Hindlimb muscle (tissue), 1 donor: ENCODE results near the gene ZGPAT. TPM values are rescaled to one million over a fixed set of nuclear protein-coding genes. Genes with fewer than 3 reads are reported as not detected.

ENCODE experiments used
- DNase-seq: peaks from one replicate; pipeline ENCODE4 v3.0.0-alpha.2; 2013
- polyA plus RNA-seq: library from polyadenylated mRNA; unstranded; fragments of 120-200 nt; gene quantifications from one replicate; pipeline ENCODE4 v1.2.1, GENCODE V29; 2013; ENCODE audit not compliant: insufficient read length

Gene ZGPAT
- polyA plus RNA-seq, 1 donor = 17.1 TPM

DNA sequence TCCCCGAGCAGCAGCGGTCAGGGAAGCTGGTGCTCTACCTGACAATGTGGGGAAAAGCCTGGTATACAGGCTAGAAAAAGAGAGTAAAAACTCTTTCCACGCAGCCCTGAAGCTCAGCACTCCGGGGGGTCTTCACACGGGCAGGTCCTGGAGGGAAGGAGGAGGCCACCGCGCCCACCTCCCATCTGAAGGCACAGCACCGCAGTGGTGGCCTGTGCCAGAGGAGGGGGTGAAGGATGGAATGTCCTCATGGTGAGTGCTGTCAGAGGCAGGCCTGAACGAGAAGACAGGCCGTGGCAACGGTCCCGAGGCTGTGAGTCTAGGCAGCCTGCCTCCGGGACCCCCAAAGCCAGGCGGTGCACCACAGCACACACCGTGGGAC is 37.6 kb downstream of the ZGPAT start:
- DNase-seq = no peak

DNA sequence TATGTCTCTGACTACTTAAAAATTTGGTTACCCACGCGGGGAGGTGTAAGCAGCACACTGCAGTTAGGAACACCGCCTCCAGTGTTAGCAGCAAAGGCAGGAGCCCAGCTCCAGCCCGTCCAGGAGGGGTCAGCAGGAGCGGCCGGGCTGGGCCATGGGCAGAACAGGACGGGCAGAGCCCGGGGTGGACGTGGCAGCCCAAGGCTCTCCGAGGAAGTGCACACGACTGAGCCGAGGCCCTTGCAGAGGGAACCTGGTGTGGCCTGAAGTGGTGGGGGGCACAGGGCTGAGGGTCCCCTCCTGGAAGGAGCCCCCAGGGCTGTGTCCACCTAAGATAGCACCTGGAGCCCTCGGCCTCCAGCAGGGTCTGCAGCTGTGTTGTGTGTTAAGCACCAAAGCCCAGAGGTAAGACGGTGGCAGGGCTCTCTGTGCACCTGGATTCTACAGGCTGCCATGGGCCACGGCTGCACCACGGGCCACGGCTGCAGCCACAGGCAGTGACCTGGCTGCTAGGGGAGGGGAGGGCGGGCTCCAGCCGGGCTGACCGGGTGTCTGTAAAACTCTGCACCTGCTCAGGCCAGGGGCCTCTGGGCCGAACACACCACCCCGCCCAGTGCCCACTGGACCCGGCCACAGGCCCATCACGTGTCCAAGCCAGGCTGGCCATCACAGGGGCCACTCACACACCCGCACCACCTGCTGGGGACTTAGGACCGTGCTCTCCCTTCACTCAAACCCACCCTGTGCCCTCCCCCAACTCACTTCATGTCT is 38.3 kb downstream of the ZGPAT start:
- no peak for DNase-seq

DNA sequence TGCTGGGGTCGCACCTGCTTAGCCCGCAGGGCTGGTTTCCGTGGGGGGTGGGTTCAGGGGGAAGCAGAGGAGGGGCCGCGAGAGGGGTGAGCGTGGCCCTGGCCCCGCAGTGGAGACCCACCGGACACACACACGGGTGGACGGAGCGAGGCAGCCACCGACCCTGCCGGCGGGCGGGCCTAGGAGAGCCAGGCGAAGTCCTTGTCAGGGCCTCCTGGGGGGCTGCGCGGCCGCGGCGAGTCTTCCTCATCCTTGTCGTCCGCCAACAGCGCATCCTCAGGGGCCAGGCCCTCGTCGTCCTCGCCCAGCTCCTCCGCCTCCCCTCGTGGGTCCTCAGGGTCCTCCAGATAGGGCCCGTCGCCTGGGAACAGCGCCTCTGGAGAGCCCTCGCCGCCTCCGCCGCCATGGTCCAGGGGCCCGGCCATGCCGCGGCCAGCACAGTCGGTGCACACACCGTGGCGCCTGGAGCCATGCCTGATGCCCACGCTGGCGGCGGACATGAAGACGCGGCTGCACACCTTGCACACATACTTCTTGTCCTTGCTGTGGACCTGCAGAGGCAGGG is 39.0 kb downstream of the ZGPAT start:
- no peak for DNase-seq

DNA sequence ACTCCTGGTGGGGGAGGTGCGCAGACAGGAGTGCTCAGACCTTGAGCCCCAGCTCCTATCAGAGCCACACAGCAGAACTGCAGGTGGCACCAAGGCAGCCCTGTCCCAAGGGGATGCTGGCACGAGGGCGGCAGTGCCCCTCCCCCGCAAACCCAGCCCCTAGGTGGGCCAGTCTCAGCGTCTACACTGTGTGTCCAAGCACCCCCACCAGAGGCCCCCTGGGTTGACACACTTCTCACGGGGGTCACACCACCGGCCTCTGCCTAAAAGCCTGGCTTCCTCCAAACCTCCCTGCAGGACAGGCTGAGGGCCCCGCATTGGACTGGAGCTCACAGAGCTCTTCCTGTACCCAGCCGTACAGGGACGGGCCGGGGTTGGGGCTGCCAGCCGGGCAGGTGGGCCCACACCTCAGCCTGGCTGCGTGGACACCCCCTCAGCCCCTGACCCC is 39.8 kb downstream of the ZGPAT start:
- no peak for DNase-seq

DNA sequence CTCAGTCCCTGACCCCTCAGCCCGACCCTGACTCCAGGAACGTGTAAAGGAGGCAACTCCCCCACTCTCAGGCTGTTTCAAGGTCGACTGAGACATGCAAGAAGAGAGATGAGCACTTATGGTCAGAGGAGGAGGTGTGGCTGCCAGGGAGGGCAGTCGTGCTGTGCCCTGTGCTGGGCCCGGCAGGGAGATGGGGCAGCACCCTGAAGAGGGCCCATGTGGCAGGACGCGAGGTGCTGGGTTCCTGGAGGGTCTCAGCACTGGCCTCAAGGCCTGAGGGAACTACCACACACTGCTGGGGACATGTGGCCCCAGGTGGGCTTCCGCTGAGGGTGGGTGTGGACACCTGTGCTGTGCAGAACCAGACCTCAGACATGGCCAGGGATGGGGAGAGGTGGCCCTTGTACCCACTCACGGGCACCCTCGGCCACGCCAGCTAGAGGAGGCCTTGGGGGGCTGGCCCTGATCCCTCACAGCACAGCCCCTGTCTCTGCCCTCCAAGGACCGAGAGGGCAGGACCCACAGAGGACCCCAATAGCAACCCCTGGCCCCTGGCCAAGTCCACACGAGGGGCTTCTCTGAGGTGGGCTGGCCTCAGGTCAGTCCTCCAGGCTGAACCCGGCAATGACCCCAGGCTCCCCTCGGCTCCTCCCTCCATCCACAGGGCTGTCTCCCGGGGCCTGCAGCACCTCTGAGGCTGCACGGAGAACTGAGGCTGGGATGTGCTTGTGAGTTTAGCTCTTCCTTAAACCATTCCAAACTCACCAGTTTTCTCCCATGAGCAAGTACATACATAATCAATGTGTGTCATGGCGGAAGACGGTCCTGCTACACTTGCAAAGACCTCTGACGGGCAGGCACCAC is 40.5 kb downstream of the ZGPAT start:
- DNase-seq = no peak

DNA sequence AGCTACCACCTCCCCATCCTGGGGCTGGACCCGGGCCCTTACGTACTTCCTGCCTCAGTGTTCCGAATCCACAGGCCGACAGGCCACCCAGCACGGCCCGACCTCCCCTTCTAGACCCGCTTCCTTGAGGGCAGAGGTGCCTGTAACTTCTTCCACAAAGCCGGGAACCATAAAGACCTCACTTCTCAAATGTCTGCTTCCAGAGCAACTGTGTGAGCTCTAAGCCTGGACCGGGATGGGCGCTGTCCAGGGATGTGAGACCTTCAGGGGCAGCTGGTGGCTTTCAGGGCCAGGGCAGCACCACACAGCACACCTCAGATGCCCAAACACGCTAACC is 41.1 kb downstream of the ZGPAT start:
- DNase-seq = no peak

DNA sequence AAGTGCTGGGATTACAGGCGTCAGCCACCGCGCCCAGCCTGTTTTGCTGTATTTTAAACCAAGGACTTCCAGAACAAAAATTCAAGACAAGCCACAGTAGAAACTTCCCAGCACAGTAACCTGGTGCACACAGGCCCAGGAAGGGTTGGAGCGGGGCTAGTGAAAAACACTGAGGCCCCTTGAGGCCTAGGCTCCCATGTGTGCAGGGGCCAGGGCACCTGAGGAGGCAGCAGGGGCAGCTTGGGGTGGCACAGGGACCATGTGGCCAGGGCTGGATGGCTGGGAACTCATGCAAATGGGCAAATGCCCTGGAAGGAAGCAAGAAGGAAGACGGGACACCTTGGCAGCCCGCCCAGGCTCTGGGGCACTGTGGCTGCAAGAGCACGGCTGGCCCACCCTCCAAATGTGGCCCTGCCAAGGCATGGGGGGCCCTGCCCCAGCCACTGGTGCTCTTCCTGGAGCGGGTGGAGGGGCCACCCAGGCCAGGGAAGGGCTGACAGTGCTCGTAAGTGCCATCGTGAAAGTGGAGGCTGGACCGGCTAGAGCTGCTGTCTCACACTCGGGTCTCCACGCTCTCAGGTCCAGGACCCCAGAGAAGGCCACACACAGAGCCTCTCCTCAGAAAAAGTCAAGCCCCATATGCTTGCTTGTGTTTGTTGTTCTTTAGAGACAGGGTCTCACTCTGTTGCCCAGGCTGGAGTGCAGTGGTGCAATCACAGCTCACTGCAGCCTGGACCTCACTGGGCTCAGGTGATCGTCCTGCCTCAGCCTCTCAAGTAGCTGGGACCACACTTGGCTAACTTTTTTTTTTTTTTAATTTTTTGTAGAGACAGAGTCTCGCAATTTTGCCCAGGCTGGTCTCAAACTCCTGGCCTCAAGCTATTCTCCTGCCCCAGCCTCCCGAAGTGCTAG is 42.0 kb downstream of the ZGPAT start:
- DNase-seq = no peak

DNA sequence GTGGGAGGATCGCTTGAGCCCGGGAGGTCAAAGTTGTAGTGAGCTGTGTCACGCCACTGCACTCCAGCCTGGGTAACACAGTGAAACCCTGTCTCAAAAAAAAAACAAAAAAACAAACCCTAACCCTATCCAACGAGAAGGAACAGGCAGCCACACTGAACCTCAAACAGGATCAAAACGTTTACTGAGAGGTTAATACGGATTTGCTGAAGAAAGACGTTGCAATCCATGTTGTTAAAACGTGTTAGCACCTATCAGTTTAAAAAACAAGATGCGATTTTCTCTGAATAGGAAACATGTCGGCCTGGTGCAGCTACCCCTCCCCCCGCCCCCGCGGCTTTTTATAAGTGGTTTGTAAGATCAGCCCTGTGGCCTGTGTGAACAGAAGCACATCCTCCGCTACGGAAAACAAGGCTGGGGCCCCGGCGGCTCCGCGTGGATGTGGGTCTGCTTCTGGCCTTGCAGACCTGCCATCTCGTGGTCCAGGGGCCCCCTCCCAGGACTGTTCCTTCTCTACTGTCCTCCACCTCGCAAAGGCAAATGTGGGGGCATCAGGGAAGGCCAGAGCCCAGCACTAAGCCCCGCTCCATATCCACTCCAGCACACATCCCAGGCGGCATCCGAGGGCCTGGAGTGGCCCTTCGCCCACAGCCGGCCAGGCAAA is 43.1 kb downstream of the ZGPAT start:
- DNase-seq = no peak

DNA sequence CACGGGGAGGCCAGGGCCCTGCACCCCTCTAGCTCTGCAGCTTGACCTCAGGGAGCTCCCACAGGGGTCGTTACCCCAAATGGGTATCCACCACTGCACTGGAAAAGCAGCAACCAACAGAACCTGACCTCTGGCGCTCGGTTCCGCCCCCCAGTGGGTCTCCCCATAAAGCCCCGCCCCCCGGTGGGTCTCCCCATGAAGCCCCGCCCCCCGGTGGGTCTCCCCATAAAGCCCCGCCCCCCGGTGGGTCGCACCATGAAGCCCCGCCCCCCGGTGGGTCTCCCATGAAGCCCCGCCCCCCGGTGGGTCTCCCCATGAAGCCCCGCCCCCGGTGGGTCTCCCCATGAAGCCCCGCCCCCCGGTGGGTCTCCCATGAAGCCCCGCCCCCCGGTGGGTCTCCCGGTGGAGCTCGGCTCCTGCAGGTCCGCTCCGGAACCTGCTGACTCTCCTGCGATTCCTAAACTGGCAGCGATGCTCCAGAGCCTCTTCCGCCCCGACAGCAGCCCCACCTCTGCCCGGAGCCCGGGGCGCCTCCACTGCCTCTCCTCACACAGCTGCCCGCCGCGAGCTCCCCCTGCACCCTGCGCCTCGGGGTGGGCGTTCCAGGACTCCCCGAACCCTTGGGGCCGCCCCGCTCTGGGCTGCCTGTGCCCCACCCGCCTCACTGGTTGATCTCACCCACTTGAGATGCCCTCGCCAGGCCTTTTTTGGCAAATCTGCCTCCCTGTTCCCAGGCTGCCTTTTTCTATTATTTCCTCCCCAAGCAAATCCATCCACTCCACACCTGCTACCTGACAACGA is 43.8 kb downstream of the ZGPAT start:
- no peak for DNase-seq

DNA sequence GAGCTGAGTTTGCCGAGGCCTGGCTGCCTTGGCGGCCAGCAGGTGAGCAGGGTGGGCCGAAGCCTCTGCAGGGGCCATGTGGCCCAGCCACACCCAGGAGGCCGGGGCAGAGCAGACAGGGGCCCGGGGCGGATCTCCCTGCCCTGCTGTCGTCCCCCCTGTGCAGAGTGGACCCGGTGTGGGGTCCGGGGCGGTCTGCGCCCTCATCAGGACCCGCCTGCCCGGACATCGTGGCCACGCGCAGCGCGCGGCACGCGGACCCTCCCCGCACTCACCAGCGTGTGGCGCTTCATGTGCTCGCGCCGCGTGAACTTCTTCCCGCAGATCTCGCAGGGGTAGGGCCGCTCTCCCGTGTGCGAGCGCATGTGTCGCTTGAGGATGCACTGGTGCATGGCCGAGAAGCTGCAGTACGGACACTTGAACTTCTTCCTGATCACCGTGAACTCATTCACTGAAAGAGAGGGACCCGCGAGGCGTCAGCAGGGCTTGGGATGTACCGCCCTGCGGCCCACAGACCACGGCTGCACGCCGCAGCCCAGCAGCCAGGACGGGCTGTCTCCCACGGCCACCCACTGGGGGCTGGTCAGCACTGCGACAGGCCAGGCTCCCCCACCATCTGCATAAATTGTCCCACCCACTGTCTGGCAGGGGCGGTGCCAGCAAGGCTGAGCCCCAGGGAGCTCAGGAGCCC is 44.7 kb downstream of the ZGPAT start:
- DNase-seq = no peak

DNA sequence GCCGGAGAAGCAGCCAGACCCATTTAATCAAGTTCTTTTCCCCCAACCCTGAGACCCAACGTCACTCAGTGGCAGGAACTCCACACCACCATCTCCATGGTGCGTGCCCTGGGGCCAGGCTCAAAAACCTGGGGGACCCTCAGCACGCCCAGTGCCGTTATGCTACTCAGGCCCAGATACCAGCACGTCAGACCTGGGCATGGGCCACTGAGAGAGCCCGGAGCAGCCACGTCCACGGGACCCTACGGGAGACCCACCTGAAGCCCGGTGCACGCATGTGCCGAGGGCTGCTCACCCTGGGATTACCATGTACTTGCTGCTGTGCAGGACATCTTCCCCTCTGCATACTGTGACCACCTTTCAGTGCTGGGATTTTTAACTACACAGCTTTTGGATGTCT is 45.5 kb downstream of the ZGPAT start:
- DNase-seq = no peak

DNA sequence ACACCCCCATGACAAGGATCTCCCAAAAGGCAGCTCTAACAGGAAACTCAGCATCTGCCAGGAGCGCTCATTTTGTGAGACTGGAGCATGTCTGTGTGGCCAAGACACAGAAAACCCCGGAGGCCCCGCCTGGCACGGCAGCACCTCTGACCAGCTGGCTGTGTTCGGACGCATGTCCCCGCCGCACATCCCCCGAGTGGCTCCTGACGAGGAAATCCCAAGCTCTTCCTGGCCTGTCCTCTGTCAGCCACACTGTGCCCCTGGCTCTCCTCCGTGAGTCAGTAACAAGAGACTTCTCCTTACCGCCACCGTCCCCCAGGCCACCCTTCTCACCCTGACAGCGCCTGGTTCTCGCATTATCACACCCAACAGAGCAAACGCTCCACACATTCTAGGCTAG is 46.2 kb downstream of the ZGPAT start:
- DNase-seq = no peak

DNA sequence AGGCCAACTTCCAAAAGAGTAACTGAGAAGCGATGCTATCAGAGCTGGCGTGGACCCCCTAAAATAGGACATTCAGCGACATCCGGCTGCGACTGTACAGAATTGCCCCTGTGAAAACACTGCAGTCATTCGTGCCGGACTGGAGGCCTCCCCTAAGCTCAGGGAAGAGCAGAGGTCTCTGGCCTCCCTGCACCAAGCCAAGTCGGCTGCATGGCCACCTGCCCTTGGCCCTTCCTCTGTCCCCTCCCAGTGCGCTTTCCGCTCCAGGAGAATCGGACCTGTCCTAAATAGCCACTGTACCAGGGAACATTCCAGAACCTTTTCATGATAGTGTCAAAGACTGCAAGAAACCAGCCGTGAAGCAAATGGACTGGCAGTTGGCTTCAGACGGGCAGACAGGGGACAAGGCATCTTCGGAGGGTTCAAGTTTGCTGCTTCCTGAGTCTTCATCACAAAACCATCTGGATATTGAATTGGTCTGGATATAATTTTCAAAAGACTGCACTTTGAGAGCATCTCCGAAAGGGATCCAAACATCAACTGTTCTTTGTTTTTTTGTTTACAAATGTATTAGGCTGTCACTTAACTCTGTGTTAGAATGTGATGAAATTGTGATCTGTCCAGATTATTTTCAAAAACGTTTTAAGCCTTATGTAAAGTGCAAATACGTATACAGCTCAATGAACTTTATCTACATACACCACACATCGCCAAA is 48.3 kb downstream of the ZGPAT start:
- DNase-seq = no peak

DNA sequence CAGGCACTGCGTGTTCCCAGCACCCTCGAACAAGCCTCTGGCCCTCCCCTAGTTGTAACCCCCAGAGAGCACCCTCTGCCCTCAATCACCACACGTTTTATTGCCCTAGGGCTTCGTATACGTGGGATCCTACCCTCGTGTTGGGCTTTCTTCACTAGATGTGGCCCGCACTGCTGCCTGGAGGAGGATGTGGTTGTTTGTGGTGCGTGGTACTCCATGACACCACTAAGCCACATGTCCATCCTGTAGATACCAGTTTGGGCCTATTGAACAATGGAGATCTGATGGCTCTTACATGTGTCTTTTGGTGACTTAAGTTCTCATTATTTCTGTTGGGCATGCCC is 48.8 kb downstream of the ZGPAT start:
- DNase-seq = no peak

DNA sequence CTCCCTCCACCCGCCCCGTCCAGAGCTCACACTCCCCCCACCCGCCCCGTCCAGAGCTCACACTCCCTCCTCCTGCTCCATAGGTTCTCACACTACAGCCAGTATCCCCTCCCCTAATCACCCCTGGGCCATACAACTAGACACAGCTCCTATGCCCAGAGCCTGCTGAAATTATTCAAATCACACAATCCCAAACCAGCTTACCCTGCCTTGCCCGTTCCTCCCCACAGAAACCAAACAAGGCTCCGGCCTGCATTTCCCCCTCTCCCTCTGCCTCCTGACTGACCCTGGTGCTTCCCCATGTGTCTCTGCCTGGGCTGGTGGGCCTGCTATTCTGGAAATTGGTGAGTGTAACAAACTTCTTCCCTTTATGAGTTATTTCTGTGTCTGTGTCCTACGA is 50.3 kb downstream of the ZGPAT start:
- DNase-seq = no peak

DNA sequence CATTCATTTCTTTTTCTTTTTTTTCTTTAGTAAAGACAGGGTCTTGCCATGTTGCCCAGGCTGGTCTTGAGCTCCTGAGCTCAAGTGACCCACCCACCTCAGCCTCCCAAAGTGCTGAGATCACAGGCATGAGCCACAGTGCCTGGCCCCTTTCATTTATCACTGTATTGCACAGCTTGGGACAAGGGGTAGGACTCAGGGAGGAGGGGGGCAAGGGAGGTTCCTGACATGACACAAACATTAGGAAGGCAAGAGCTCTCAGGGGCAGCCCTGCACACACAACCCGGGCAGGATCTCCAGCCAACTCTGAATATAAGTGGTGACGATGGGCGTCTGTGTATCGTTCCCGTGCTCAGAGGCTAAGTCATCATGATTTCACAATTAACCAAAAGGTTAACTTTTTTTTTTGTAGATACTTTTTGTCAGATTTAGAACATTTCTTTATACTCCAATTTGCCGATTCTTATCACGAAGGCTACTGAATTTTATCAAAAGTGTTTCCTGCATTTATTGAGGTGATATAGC is 51.6 kb downstream of the ZGPAT start:
- DNase-seq = no peak

DNA sequence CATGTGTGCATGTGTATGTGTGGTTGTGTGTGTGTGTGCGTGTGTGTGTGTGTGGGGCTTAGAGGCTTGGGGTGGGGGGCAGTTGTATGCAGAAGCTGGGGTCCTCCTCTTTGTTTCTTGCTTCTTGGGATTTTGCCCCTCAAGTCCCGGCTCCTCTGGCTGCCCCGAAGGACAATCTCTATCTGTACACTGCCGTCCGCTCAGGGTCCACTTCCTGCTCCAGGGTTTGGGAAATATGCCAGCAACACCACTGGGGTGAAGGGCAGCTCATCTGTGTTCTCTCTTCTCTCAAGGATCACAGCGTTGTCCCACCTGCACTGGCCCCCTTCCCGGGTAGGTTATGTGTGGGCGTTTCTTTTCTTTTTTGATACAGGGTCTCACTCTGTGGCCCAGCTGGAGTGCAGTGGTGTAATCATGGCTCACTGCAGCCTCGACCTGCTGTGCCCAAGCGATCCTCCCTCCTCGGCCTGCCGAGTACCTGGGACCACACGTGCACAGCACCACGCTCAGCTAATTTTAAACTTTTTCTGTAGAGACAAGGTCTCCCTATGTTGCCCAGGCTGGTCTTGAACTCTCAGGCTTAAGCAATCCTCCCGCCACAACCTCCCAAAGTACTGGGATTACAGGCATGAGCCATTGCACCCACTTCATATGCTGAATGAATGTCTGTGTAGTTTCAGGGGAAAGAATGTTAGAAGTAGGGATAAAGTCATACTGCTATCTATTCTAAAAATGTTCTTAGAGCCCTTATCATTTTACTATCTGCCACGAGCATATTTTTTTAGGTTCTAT is 57.4 kb downstream of the ZGPAT start:
- DNase-seq = no peak

DNA sequence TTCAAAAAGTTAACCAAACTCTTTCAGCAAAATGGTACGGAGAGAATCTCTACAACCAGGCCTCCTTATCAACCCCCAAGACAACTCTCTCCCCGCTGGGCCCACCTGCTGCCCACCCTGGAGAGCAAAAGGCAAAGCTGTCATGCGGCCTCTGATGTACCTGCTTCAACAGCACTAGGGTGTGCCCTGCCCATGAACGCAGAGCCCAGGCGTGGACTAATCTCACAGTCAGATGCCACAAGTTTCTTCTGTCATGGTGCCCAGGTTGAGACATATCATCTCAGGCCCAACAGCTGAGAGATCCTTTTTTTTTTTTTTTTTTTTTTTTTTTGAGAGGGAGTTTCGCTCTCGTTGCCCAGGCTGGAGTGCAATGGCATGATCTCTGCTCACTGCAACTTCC is 58.1 kb downstream of the ZGPAT start:
- DNase-seq = no peak
